IPS DF 6.9 (cell line): Measurements from ENCODE around the gene VDR.

ENCODE experiments used
- DNase-seq: peaks from one replicate; pipeline ENCODE4 v3.0.0-alpha.2; 2013; ENCODE audit warnings: low read depth, low spot score
- H3K27ac ChIP-seq: one replicate; pipeline ENCODE4 v1.5.1; 2013; ENCODE audit warnings: low read length, control low read depth
- H3K27me3 ChIP-seq: 2 replicates; pipeline ENCODE4 v1.6.1; 2013; ENCODE audit warnings: mild to moderate bottlenecking, low read length; ENCODE audit not compliant: control insufficient read depth, insufficient read depth
- H3K36me3 ChIP-seq: 2 replicates; pipeline ENCODE4 v1.6.1; 2013; ENCODE audit warnings: low read length; ENCODE audit not compliant: control insufficient read depth, insufficient read depth
- H3K4me1 ChIP-seq: 2 replicates; pipeline ENCODE4 v1.6.1; 2013; ENCODE audit warnings: low read length; ENCODE audit not compliant: control insufficient read depth, insufficient read depth
- H3K4me3 ChIP-seq: 2 replicates; pipeline ENCODE4 v1.5.1; 2013; ENCODE audit warnings: mild to moderate bottlenecking, low read length
- H3K9me3 ChIP-seq: 2 replicates; pipeline ENCODE4 v1.6.1; 2013; ENCODE audit warnings: low read length, inconsistent platforms; ENCODE audit not compliant: control insufficient read depth, insufficient read depth
- WGBS: extraction: QIAGEN DNeasy Blood & Tissue Kit; methylation state at CpG from one replicate; pipeline ENCODE4 v1.1.7; 2013; ENCODE audit warnings: mixed read lengths, missing lambda C conversion rate; ENCODE audit not compliant: insufficient read length, insufficient coverage; 5-methylcytosine and 5-hydroxymethylcytosine counted together

VDR gene

DNA sequence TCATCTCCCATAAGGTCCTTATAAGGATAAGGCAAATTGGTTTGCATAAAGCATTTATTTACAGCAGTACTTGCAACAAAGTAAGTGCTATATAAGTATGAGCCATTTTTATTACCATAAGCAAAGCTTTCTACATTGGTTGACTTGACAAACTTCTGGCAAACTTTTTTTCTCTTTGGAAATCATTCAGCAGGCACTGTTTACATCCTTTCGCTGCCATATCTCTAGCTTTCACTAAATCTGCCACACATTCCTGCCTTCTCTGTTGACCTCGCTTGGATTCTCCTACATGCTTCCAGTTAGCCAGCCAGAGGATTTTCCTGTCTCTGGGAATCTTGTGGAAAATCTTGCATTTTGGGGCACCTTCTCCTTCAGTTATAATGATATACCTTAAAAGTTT, 63.3 kb downstream of the VDR start:
- WGBS = no CpG with 5 or more reads among the region's 2 CpGs

DNA sequence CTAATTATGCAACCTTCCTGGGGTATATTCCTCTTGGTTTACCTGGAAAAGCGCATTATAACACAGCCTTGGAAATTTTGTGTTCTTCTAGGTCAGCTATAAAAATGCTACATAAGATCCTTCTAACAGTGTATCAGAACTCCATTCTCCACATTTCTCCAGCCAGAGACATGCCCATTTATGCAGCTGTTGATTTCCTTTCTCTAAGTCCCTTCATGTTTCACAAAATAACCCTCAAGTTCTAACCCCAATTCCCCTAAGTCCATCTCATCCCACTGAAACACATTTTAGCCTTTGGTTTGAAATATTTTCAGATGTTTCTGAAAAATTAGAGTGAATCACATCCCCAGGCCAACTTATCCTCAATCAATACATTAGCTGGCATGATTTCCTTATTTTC, 64.2 kb downstream of the VDR start:
- Histone ChIP-seq H3K9me3 (no peaks in the 10 kb centered on the region), H3K36me3 (no peaks in the 10 kb centered on the region), H3K4me3 (no peak overlapping the region), H3K4me1 (peaks cover 1% of the 10 kb centered on the region; the same call in 1 of the 2 replicates), H3K27ac (no peak overlapping the region), H3K27me3 (no peaks in the 10 kb centered on the region)
- DNase-seq = no peak
- no CpG with 5 or more reads among the region's 1 CpG for WGBS

More for the DNA sequence above, 63.3 kb downstream of the VDR start:
- no peak overlapping the region for H3K27ac ChIP-seq
- no peak for DNase-seq
- H3K36me3 ChIP-seq = no peaks in the 10 kb centered on the region
- H3K9me3 ChIP-seq = no peaks in the 10 kb centered on the region
- H3K27me3 ChIP-seq = no peaks in the 10 kb centered on the region
- H3K4me1 ChIP-seq = peaks cover 2% of the 10 kb centered on the region; the same call in 1 of the 2 replicates
- no peak overlapping the region for H3K4me3 ChIP-seq

DNA sequence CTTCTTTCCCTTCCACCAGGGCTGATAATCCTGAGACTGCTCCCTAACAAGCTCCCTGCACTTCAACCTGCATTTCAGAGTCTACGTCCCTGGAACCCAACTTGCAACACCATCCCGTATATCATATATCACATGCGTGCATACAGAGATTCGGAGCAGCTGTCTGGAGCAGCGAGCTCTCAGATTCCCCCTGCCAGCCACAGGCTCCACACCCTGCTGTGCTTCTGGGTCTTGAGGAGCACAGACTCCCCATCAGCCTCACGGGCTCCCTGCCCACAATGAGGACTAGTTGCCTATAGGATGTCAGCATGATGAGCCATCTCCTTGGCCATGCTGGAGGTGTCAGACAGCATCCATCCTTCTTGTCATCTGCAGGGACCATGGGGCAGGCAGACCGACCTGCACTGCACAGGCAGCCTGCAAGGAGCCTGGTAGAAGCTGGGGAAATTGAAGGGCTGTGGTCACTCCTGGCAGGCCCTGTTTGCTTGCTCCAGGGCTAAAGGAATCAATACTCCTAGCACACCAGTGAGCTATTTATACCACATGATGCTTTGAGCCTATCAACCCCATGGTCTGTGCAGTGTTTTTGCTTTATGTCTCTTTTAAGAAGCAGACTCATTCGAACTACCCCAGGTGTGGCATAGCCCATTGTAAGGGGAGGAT, 65.4 kb downstream of the VDR start:
- no peak for DNase-seq
- Histone ChIP-seq H3K27ac (no peak overlapping the region), H3K9me3 (no peaks in the 10 kb centered on the region), H3K27me3 (no peaks in the 10 kb centered on the region), H3K4me1 (no peaks in the 10 kb centered on the region; the same call in 1 of the 2 replicates), H3K36me3 (no peaks in the 10 kb centered on the region), H3K4me3 (no peak overlapping the region)
- no CpG with 5 or more reads among the region's 8 CpGs for WGBS

DNA sequence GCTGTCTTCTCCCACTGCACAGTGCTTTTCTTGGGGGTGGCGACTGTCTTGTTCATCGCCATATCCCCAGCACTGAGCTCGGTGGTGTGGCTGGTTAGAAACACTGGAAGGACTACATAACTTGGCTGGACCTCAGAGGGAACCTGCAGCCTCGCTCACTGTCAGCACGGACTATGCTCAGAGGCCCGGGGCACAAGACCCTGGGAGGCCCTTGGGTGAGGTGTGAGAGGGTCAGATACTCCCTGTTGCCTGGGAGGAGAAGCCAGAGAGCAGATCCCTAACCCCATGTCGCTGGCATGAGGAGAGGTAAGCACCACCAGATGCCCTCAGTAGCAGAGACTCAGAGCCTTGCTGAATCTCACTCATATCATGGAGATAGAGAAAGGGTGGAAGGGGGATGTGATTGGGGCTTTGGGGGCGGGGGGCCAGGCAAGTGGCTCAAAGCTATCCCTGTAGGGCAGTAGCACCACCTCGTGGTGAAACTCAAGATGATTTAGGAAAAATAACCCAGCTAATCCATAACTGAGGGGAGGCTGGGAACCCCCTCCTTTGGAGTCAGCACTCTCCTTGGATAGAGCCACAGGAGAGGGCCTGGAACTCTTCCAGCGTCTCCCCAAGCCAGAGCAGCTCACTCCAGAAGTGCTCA, 66.4 kb downstream of the VDR start:
- no peak overlapping the region for H3K27ac ChIP-seq
- no peaks in the 10 kb centered on the region for H3K36me3 ChIP-seq
- no peaks in the 10 kb centered on the region; the same call in 1 of the 2 replicates for H3K4me1 ChIP-seq
- no peak overlapping the region for H3K4me3 ChIP-seq
- H3K9me3 ChIP-seq = no peaks in the 10 kb centered on the region
- no CpG with 5 or more reads among the region's 10 CpGs for WGBS
- H3K27me3 ChIP-seq = no peaks in the 10 kb centered on the region
- no peak for DNase-seq

DNA sequence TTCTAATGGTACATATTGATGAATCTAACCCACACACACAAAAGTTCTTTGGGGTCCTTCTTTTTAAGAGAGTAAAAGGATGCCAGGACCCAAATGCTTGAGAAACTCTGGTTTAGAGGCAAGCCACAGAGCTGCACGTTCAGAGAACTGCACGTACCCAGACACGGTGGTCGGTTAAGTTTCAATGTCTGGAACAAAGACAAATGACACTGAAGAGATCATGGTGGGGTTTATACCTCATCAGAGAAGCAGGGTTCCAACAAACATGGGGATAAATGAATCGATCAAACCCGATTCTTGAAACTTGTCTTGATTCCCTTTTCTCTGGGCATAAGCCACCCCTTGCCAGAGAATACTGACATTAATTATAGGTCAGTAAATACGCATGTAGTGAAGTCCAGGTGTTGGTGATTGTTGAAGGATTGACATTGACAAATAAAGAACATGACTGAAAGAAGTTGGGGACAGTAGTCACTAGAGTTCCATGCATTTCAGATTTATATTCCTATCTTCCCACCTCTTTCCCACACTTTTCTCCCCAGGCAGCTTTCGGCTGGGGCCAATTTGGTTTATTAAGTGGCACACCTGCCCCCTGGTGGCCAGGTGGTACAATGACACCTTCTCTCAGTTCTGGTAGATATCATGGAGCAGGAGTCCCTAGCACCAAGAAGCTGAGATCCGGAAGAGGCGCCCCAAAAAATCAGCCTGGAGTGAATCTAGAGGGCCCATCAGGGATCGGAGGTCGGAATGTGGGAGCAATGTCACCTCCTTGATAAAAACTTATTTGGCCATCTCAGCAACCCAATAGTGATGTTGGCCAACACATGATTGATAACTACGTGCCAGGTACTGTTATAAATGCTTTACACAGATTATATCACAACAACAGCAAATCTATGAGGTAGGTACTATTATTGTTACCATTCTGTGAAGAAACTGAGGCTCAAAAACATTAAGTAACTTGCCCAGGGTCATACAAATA, 67.3 kb downstream of the VDR start:
- no peak for DNase-seq

DNA sequence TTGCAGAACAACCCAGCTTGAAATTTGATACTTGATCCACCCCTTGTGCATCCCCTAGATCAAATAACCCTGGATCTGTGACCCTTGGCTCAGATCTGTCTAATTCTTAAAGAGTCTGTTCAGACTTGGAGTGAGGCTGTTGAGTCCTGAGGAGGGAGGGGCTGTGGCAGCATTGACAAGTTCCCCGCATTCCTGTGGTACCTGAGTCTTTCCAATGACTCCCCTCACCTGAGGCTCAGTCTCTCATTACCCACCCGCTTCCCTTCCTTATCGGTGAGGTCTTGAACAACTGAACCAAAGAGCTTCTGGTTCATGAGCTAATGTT, 69.0 kb downstream of the VDR start:
- no CpG with 5 or more reads among the region's 3 CpGs for WGBS
- no peaks in the 10 kb centered on the region for H3K27me3 ChIP-seq
- no peaks in the 10 kb centered on the region for H3K36me3 ChIP-seq
- DNase-seq = no peak
- H3K4me1 ChIP-seq = no peaks in the 10 kb centered on the region; the same call in 1 of the 2 replicates
- no peak overlapping the region for H3K27ac ChIP-seq
- no peak overlapping the region for H3K4me3 ChIP-seq
- H3K9me3 ChIP-seq = no peaks in the 10 kb centered on the region

More for the DNA sequence above, 67.3 kb downstream of the VDR start:
- H3K4me1 ChIP-seq = no peaks in the 10 kb centered on the region; the same call in 1 of the 2 replicates
- no CpG with 5 or more reads among the region's 13 CpGs for WGBS
- H3K4me3 ChIP-seq = no peak overlapping the region
- no peaks in the 10 kb centered on the region for H3K36me3 ChIP-seq
- no peak overlapping the region for H3K27ac ChIP-seq
- no peaks in the 10 kb centered on the region for H3K27me3 ChIP-seq
- no peaks in the 10 kb centered on the region for H3K9me3 ChIP-seq

DNA sequence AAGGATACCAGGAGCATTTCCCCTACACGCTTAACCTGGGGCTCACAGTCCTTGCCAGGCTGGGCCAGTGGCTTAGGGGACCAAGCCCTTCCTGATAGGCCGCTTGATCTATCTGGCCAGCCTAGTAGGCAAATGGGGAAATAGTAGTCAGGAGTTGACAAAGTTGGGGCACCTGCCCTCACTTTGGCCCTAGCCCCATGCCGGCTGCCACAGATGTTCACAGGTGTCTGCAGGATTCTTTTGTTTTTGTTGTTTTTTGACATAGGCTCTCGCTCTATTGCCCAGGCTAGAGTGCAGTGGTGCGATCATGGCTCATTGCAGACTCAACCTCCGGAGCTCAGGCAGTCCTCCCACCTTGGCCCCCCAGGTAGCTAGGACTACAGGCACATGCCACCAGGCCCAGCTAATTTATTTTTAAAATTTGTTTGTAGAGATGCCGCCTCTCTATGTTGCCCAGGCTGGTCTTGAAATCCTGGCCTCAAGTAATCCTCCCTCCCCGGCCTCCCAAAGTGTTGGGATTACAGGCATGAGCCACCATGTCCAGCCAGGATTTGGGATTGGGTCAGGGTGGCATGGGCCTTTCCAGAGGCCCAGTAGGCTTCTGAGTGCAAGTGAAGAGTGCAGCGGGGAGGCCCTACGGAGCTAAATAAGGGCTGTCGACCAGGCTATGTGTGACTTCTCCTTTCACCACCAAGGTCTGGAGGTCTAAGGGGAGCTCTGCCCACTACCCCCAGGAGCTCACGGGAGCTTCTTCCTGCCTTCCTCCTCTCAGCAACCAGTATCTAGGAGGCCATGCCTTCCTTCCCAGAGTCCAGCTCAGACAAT, 69.6 kb downstream of the VDR start:
- Histone ChIP-seq H3K9me3 (no peaks in the 10 kb centered on the region), H3K27ac (no peak overlapping the region), H3K4me3 (no peak overlapping the region), H3K4me1 (no peaks in the 10 kb centered on the region; the same call in 1 of the 2 replicates), H3K27me3 (no peaks in the 10 kb centered on the region), H3K36me3 (no peaks in the 10 kb centered on the region)
- no CpG with 5 or more reads among the region's 12 CpGs for WGBS
- DNase-seq = no peak

DNA sequence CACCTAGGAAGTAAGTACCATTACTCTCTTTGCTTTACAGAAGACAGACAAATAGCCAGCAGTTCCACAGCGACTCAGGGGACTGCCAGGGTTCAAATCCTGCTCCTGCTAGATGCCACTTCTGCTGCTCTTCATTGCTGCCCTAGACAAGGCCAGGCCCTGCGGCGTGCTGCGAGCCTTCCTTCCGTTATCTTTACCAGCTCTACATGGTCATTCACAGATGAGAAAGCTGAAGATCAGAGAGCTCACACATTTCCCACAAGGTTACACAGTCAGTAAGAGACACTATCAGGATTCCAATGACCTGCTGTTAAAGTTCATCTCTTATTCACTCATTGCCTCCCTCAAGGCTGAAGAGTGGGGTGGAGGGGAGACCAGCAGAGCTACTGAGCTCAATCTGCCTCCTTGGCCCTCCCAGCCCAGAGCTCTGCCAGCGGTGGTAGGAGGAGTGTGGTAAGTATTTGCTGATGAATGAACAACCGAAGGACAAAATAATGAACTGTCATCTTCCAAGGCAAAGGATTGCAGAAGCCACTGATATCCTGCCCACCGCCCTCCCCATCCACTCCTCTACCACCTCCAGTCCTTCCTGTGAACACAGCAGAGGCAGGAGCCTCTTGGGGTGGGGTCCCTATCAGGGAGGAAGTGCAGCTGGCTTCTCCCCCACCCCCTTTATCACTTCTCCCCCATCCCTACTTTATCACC, 70.4 kb downstream of the VDR start:
- WGBS = no CpG with 5 or more reads among the region's 8 CpGs
- H3K4me1 ChIP-seq = no peaks in the 10 kb centered on the region; the same call in 1 of the 2 replicates
- no peak overlapping the region for H3K4me3 ChIP-seq
- H3K27ac ChIP-seq = no peak overlapping the region
- DNase-seq = no peak
- no peaks in the 10 kb centered on the region for H3K9me3 ChIP-seq
- no peaks in the 10 kb centered on the region for H3K36me3 ChIP-seq
- H3K27me3 ChIP-seq = no peaks in the 10 kb centered on the region

DNA sequence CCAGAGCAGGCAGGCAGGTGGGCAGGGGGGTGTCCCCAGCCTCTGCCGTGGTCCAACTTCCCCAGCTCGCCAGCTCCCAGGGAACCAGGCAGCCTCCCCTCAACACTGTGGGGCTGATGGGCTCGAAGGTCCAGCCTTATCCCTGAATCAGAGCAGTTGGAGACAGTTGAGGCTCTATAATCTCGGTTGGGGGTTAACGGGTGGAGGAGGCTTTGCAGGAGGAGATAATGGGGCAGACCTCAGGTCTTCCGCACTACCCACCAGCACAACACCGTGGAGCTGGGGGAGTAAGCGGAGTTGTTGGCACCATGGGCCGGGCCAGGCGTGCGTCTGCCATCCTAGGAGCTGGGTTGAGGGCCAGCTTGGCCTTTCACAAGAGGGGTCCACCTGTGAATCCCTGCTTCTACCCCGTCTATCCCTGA, 71.2 kb downstream of the VDR start:
- Histone ChIP-seq H3K4me1 (peaks cover under 1% of the 10 kb centered on the region; the same call in 1 of the 2 replicates), H3K4me3 (no peak overlapping the region), H3K36me3 (no peaks in the 10 kb centered on the region), H3K9me3 (no peaks in the 10 kb centered on the region), H3K27ac (no peak overlapping the region), H3K27me3 (no peaks in the 10 kb centered on the region)
- WGBS = no CpG with 5 or more reads among the region's 12 CpGs
- no peak for DNase-seq
